ENCODE data around the gene SPACA9. TPM values are rescaled to one million over a fixed set of nuclear protein-coding genes. Genes with fewer than 3 reads are reported as not detected.

SPACA9 gene
- polyA plus RNA-seq, 2 of the 4 experiments (the other 2 are of a cell fraction), result 3.1 to 3.6 TPM

GRCh38 chr9:132894862-132895835, 16.5 kb downstream of the SPACA9 start:
- ChIA-PET POLR2A (interaction anchor here (0.5 kb wide), 1 partner anchor 489 kb away, joined by 3 read pairs; no protein-coding TSS in a partner anchor), CTCF (interaction anchor here (2.4 to 13.9 kb wide), 2 partner anchors 7 to 15 kb away, joined by 7 to 145 read pairs; no protein-coding TSS in a partner anchor)
- no peak for TF ChIP-seq CEBPB (IDR thresholded peaks at IDR 0.05)
- TF ChIP-seq KDM1A (IDR thresholded peaks at IDR 0.05; ENCODE audit: low read depth), result no peak
- no peak for TF ChIP-seq RAD21 (conservative IDR thresholded peaks at IDR 0.05 in 1 of 2, IDR thresholded peaks at IDR 0.05 in 1 of 2)
- TF ChIP-seq HOXB13 (CRISPR knock-in tag; IDR thresholded peaks at IDR 0.05; ENCODE audit: low read depth), result no peak
- no peak for TF ChIP-seq FOSB (CRISPR knock-in tag; IDR thresholded peaks at IDR 0.05)

GRCh38 chr9:132896264-132896663, 17.6 kb downstream of the SPACA9 start:
- ATAC-seq (no peak), FAIRE-seq (no peak), DNase-seq (ENCODE audit: low read depth in 1 of 2, low spot score in 1 of 2) (no peak)
- CTCF ChIA-PET, result interaction anchor here (1.3 to 2.4 kb wide), 3 partner anchors 9 to 109 kb away, joined by 3 to 8 read pairs (median 7); no protein-coding TSS in a partner anchor
- H3K4me3 ChIP-seq, result no peak overlapping the region
- H3K4me1 ChIP-seq, result no peaks in the 10 kb centered on the region
- no peak overlapping the region for H3K4me2 ChIP-seq
- TF ChIP-seq MAX (IDR thresholded peaks at IDR 0.05), result no peak
- TF ChIP-seq HMGXB4 (CRISPR knock-in tag; IDR thresholded peaks at IDR 0.05; ENCODE audit: borderline replicate concordance), result no peak
- no peak for TF ChIP-seq CHD2 (IDR thresholded peaks at IDR 0.05; ENCODE audit: low read length, partially characterized antibody)
- no peak for TF ChIP-seq FOSB (CRISPR knock-in tag; IDR thresholded peaks at IDR 0.05)
- TF ChIP-seq MYC (IDR thresholded peaks at IDR 0.05; ENCODE audit: borderline replicate concordance, low read length), result no peak
- TF ChIP-seq BCL3 (IDR thresholded peaks at IDR 0.05), result no peak
- TF ChIP-seq ZSCAN20 (CRISPR knock-in tag; IDR thresholded peaks at IDR 0.05), result no peak
- no peak for TF ChIP-seq KDM5A (IDR thresholded peaks at IDR 0.05)
- TF ChIP-seq PHF8 (IDR thresholded peaks at IDR 0.05; ENCODE audit: borderline replicate concordance, low read depth), result no peak
- TF ChIP-seq SMC3 (IDR thresholded peaks at IDR 0.05), result no peak
- TF ChIP-seq EHMT2 (IDR thresholded peaks at IDR 0.05; ENCODE audit: low read depth), result no peak
- no peak for TF ChIP-seq TFCP2L1 (CRISPR knock-in tag; IDR thresholded peaks at IDR 0.05)
- no peak for TF ChIP-seq CBX2 (IDR thresholded peaks at IDR 0.05; ENCODE audit: borderline replicate concordance, low read depth)
- no peak for TF ChIP-seq JUNB (IDR thresholded peaks at IDR 0.05)
- POLR2A ChIA-PET, result no interaction called here
- 93% methylated on average over 13 of the region's 13 CpGs for WGBS (ENCODE audit: missing lambda C conversion rate)
- H3K27ac ChIP-seq, result no peak overlapping the region
- no peaks in the 10 kb centered on the region for H3K9me3 ChIP-seq

More at GRCh38 chr9:132894862-132895835, 16.5 kb downstream of the SPACA9 start:
- ATAC-seq (no peak), FAIRE-seq (no peak), DNase-seq (ENCODE audit: low read depth in 1 of 2, low spot score in 1 of 2) (no peak)
- Histone ChIP-seq H3K9me3 (no peaks in the 10 kb centered on the region), H3K4me3 (no peak overlapping the region), H3K27ac (no peak overlapping the region), H3K4me1 (no peaks in the 10 kb centered on the region), H3K4me2 (no peak overlapping the region)
- WGBS (ENCODE audit: missing lambda C conversion rate), result 77% methylated on average over 9 of the region's 9 CpGs

- no peak for FAIRE-seq
- TF ChIP-seq ZC3H11A (IDR thresholded peaks at IDR 0.05) (no peak), CTCF (IDR thresholded peaks at IDR 0.05) (no peak), ELK1 (IDR thresholded peaks at IDR 0.05; ENCODE audit: low read depth, low read length) (no peak), ESRRA (IDR thresholded peaks at IDR 0.05; ENCODE audit: borderline replicate concordance, low read length) (no peak), CBX8 (IDR thresholded peaks at IDR 0.05) (no peak), RARB (CRISPR knock-in tag; IDR thresholded peaks at IDR 0.05) (no peak), KDM1A (IDR thresholded peaks at IDR 0.05; ENCODE audit: low read depth) (no peak), CEBPB (IDR thresholded peaks at IDR 0.05) (no peak), RNF2 (IDR thresholded peaks at IDR 0.05; ENCODE audit: borderline replicate concordance, low read depth) (no peak)
- 79% methylated on average over 6 of the region's 6 CpGs for WGBS (ENCODE audit: missing lambda C conversion rate)
These were observed 18.2 kb downstream of the SPACA9 start for GRCh38 chr9:132896906-132897305.

More at GRCh38 chr9:132896906-132897305, 18.2 kb downstream of the SPACA9 start:
- no peak for ATAC-seq
- H3K9me3 ChIP-seq, result no peaks in the 10 kb centered on the region
- DNase-seq (ENCODE audit: low read depth in 1 of 2, low spot score in 1 of 2), result no peak
- no peak overlapping the region for H3K27ac ChIP-seq
- no peak overlapping the region for H3K4me3 ChIP-seq
- H3K4me2 ChIP-seq, result no peak overlapping the region
- CTCF ChIA-PET, result interaction anchor here (1.3 to 2.4 kb wide), 3 partner anchors 8 to 109 kb away, joined by 3 to 8 read pairs (median 7); no protein-coding TSS in a partner anchor
- POLR2A ChIA-PET, result interaction anchor here (0.6 kb wide), 1 partner anchor 134 kb away, joined by 4 read pairs; the partner anchor contains the start of gene GTF3C5
- H3K4me1 ChIP-seq, result no peaks in the 10 kb centered on the region
